ENCODE results near the gene TP53BP1.

Gene TP53BP1

DNA sequence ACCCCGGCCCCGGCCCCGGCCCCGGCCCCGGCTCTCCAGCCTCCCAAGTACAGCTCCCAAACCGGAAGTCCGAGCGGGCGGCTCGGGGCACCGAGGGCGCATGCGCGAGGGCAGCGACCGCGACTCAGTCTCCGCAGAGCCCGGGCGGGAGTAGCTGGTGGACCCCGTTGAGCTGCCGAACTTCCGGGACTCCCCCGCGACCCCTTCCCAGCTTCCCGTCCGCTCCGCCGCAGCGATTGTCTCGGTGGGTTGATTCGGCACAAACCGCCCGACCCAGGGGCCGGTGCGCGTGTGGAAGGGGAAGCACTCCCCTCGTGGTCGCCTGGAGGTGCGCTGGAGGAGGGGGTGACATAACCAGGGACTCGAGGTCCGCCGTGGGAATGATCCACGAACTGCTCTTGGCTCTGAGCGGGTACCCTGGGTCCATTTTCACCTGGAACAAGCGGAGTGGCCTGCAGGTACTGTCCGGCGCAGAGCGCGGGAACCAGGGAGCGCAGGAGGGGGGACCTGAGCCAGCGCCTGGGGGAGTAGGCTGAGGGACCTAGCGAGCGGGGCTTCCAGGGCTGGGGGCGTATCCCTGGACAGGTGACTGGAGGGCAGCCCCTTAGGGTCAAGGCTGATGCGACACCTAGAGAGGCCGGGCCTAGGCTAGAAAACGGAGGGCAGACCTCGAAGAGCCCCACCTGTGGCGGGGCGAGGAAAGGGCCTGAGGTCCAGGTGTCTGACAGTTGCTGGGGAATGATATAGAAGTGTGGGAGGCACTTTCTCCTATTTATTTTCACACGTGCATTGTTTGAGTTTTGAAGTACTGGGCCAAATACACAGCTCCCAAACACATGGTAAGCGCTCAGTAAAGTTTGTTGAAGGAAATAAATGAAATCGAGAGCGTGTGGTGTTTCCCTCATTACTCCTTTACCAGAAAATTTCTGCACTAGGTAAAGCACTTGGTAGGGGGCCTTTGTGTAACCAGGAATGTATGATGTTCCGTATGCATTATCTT lies 121.7 kb downstream of the TP53BP1 start, which contains the start of the genes TUBGCP4 and ZSCAN29:
Gene TUBGCP4, plus strand, starts transcription at position 127 of the 1,000 bp plus-strand sequence. Its CDS starts 254 bp downstream, at position 381.
Gene ZSCAN29, minus strand, starts transcription at position 69 of the 1,000 bp plus-strand sequence. CDS start 1,130 bp downstream, outside the sequence.
- Histone ChIP-seq H3K36me3 (ENCODE audit: control insufficient read depth in 4 of 4, insufficient read depth in 4 of 4, low read length in 3 of 4) (peaks cover 11 to 32% (median 19%) of the 10 kb centered on the region in 4 experiments), H3K4me1 (ENCODE audit: control extremely low read depth in 1 of 4, control insufficient read depth in 4 of 4, insufficient read depth in 4 of 4, low read length in 3 of 4) (peaks cover 15 to 38% (median 29%) of the 10 kb centered on the region in 4 experiments), H3K27ac (ENCODE audit: insufficient read depth in 1 of 2, low read depth in 1 of 2, low read length in 2 of 2, poor library complexity in 1 of 2, severe bottlenecking in 2 of 2) (peak within 1 kb of the TSS in 1 of 2 experiments; percentile 78), H3K4me3 (ENCODE audit: control insufficient read depth in 1 of 7, extremely low read depth in 1 of 7, insufficient read depth in 4 of 7, low read depth in 2 of 7, low read length in 6 of 7) (peak within 1 kb of the TSS; percentile 67 to 96 (median 87)), H3K27me3 (replicated peaks in 2 of 5; ENCODE audit: control insufficient read depth in 4 of 5, insufficient read depth in 5 of 5, low read length in 4 of 5) (no peaks in the 10 kb centered on the region), H3K9me3 (ENCODE audit: control extremely low read depth in 1 of 5, control insufficient read depth in 4 of 5, insufficient read depth in 2 of 5, low read depth in 1 of 5, low read length in 4 of 5) (peaks cover 0 to 10% (median 0%) of the 10 kb centered on the region in 5 experiments)
- CTCF ChIA-PET = interaction anchor here (1.0 to 2.7 kb wide), 4 partner anchors 11 to 16 kb away, joined by 3 to 15 read pairs (median 8); no protein-coding TSS in a partner anchor
- WGBS (ENCODE audit: insufficient coverage) = 0% methylated on average over 50 of the region's 66 CpGs
- DNase-seq = peak; percentile 65 to 78 (median 73)
- POLR2A ChIA-PET = interaction anchor here (0.6 kb wide), 1 partner anchor 1188 kb away, joined by 3 read pairs; no protein-coding TSS in a partner anchor

DNA sequence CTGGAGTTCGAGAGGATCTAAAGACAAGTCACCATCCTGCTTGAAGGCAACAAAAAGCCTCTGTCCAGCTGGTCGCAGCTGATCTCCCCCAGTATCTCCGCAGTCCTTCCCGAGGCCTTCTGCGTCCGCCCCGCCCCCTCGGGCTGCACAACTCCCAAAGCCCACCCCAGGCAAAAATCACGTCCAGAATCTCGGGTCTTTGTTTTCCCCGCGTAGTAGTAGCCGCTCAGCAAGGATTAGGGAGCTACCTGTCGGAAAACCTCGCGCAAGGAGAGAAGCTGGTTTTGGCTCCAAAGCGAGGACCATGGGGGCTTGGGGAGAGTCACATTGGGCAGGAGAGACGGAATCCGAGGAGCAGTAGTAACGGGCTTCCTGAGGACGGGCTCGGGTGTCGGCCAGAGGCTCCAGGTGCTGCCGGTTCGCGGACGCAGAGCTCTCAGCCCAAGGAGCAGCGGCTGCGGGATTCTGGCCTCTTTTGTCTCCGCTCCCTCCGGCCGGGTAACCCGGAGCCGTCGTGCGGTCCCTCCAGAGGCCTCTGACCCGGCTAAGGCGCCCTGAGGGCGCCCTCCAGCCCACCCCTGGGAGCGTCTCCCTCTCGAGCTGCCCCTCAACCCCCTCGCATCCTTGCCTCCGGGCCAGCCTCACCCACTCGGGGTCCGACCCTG lies 122.5 kb downstream of the TP53BP1 start:
- peak in 2 of 3 donors; percentile 12 to 13 for DNase-seq
- ChIA-PET CTCF (interaction anchor here (1.3 to 2.7 kb wide), 4 partner anchors 10 to 15 kb away, joined by 3 to 15 read pairs (median 8); no protein-coding TSS in a partner anchor), POLR2A (interaction anchor here (0.6 kb wide), 2 partner anchors 90 to 1188 kb away, joined by 3 to 4 read pairs; no protein-coding TSS in a partner anchor)
- Histone ChIP-seq H3K9me3 (ENCODE audit: control extremely low read depth in 1 of 5, control insufficient read depth in 4 of 5, insufficient read depth in 2 of 5, low read depth in 1 of 5, low read length in 4 of 5) (peaks cover 0 to 10% (median 2%) of the 10 kb centered on the region in 5 experiments), H3K36me3 (ENCODE audit: control insufficient read depth in 4 of 4, insufficient read depth in 4 of 4, low read length in 3 of 4) (peaks cover 15 to 40% (median 25%) of the 10 kb centered on the region in 4 experiments), H3K27me3 (replicated peaks in 2 of 5; ENCODE audit: control insufficient read depth in 4 of 5, insufficient read depth in 5 of 5, low read length in 4 of 5) (no peaks in the 10 kb centered on the region), H3K4me3 (ENCODE audit: control insufficient read depth in 1 of 7, extremely low read depth in 1 of 7, insufficient read depth in 4 of 7, low read depth in 2 of 7, low read length in 6 of 7) (peak overlapping the region; percentile 67 to 96 (median 87)), H3K4me1 (ENCODE audit: control extremely low read depth in 1 of 4, control insufficient read depth in 4 of 4, insufficient read depth in 4 of 4, low read length in 3 of 4) (peaks cover 15 to 38% (median 29%) of the 10 kb centered on the region in 4 experiments), H3K27ac (ENCODE audit: insufficient read depth in 1 of 2, low read depth in 1 of 2, low read length in 2 of 2, poor library complexity in 1 of 2, severe bottlenecking in 2 of 2) (peak overlapping the region in 1 of 2 experiments; percentile 78)
- WGBS (ENCODE audit: insufficient coverage) = under 1% methylated on average over 30 of the region's 45 CpGs

- WGBS (ENCODE audit: insufficient coverage) = 100% methylated on average over 2 of the region's 7 CpGs
- POLR2A ChIA-PET = no interaction called here
Measured at GRCh38 chr15:43361313-43361903, 131.5 kb downstream of the TP53BP1 start.

DNA sequence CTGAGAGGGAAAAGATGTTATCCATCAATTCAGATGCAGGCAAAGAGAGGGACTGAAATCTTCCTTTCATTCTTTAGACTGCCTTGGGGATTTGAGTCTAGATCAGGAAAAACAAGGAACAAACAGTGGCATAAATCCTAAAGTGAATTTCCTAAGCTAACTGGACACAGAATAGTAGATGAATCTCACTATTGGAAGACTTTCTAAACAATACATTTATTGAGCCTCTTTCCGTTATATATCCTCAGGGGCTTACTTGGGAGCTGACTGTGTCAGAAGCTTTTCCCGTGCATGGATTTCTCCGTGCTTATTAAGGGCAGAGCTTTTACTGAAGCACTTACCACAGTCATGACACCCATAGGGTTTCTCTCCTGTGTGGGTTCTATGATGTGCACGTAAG lies 132.1 kb downstream of the TP53BP1 start:
- Histone ChIP-seq H3K4me3 (ENCODE audit: control insufficient read depth in 1 of 7, extremely low read depth in 1 of 7, insufficient read depth in 4 of 7, low read depth in 2 of 7, low read length in 6 of 7) (no peak overlapping the region), H3K27me3 (replicated peaks in 2 of 5; ENCODE audit: control insufficient read depth in 4 of 5, insufficient read depth in 5 of 5, low read length in 4 of 5) (no peaks in the 10 kb centered on the region), H3K4me1 (ENCODE audit: control extremely low read depth in 1 of 4, control insufficient read depth in 4 of 4, insufficient read depth in 4 of 4, low read length in 3 of 4) (no peaks in the 10 kb centered on the region), H3K27ac (ENCODE audit: insufficient read depth in 1 of 2, low read depth in 1 of 2, low read length in 2 of 2, poor library complexity in 1 of 2, severe bottlenecking in 2 of 2) (no peak overlapping the region), H3K36me3 (ENCODE audit: control insufficient read depth in 4 of 4, insufficient read depth in 4 of 4, low read length in 3 of 4) (peaks cover 42 to 74% (median 56%) of the 10 kb centered on the region in 4 experiments), H3K9me3 (ENCODE audit: control extremely low read depth in 1 of 5, control insufficient read depth in 4 of 5, insufficient read depth in 2 of 5, low read depth in 1 of 5, low read length in 4 of 5) (peaks cover 19 to 65% (median 29%) of the 10 kb centered on the region in 5 experiments)
- DNase-seq = no peak
- CTCF ChIA-PET = interaction anchor here (0.9 to 3.9 kb wide), 3 partner anchors 9 to 13 kb away, joined by 3 to 21 read pairs (median 15); partner anchors contain the start of genes TUBGCP4 and ZSCAN29
- 100% methylated on average over 3 of the region's 4 CpGs for WGBS (ENCODE audit: insufficient coverage)
- POLR2A ChIA-PET = no interaction called here

More at GRCh38 chr15:43361313-43361903, 131.5 kb downstream of the TP53BP1 start:
- H3K9me3 ChIP-seq (ENCODE audit: control extremely low read depth in 1 of 5, control insufficient read depth in 4 of 5, insufficient read depth in 2 of 5, low read depth in 1 of 5, low read length in 4 of 5) = peaks cover 19 to 69% (median 29%) of the 10 kb centered on the region in 5 experiments
- H3K4me3 ChIP-seq (ENCODE audit: control insufficient read depth in 1 of 7, extremely low read depth in 1 of 7, insufficient read depth in 4 of 7, low read depth in 2 of 7, low read length in 6 of 7) = peak overlapping the region in 1 of 7 experiments; percentile 49
- CTCF ChIA-PET = interaction anchor here (3.5 to 3.9 kb wide), 2 partner anchors 9 to 14 kb away, joined by 15 to 21 read pairs; partner anchors contain the start of genes TUBGCP4 and ZSCAN29
- H3K4me1 ChIP-seq (ENCODE audit: control extremely low read depth in 1 of 4, control insufficient read depth in 4 of 4, insufficient read depth in 4 of 4, low read length in 3 of 4) = no peaks in the 10 kb centered on the region
- no peak overlapping the region for H3K27ac ChIP-seq (ENCODE audit: insufficient read depth in 1 of 2, low read depth in 1 of 2, low read length in 2 of 2, poor library complexity in 1 of 2, severe bottlenecking in 2 of 2)
- no peak for DNase-seq
- H3K36me3 ChIP-seq (ENCODE audit: control insufficient read depth in 4 of 4, insufficient read depth in 4 of 4, low read length in 3 of 4) = peaks cover 46 to 80% (median 61%) of the 10 kb centered on the region in 4 experiments
- no peaks in the 10 kb centered on the region for H3K27me3 ChIP-seq (replicated peaks in 2 of 5; ENCODE audit: control insufficient read depth in 4 of 5, insufficient read depth in 5 of 5, low read length in 4 of 5)
